Measurements from ENCODE around the gene BCO2. TPM values are rescaled to one million over a fixed set of nuclear protein-coding genes. Genes with fewer than 3 reads are reported as not detected.
"Not testable (repeated sequence)": the region's sequence is repeated elsewhere in the genome, so short reads cannot be mapped to it uniquely, and the experiment has no call there.

The BCO2 gene
- total RNA-seq, 3 donors from 2014 or later, result 3.4 to 10.8 (median 5.2) TPM

DNA sequence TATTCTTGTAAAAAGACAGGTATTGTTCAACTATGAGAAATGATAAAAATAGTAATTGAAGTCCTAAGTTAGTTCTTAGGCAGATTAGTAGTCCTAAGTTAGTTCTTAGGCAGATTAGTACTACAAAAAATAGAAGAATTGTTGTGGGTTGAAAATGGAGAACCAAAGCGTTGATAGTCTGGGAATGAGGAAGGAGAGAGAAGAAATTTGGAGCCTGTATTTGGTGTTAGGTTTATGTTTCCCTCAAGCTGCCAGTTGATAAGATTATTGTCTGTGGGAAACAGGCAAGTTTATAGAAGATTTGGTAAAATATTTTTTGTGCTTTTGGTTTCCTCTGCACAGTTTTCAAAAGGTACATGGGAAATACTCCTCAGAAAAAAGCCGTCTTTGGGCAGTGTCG, 3.6 kb downstream of the BCO2 start:
- Histone ChIP-seq H3K9me3 (no peaks in the 10 kb centered on the region), H3K4me1 (no peaks in the 10 kb centered on the region), H3K4me3 (no peak overlapping the region), H3K36me3 (no peaks in the 10 kb centered on the region), H3K27me3 (no peaks in the 10 kb centered on the region), H3K27ac (no peak overlapping the region)
- no peak for TF ChIP-seq POLR2A (IDR thresholded peaks at IDR 0.05)
- no peak for TF ChIP-seq POLR2AphosphoS5 (IDR thresholded peaks at IDR 0.05)
- TF ChIP-seq, protein P1, sequence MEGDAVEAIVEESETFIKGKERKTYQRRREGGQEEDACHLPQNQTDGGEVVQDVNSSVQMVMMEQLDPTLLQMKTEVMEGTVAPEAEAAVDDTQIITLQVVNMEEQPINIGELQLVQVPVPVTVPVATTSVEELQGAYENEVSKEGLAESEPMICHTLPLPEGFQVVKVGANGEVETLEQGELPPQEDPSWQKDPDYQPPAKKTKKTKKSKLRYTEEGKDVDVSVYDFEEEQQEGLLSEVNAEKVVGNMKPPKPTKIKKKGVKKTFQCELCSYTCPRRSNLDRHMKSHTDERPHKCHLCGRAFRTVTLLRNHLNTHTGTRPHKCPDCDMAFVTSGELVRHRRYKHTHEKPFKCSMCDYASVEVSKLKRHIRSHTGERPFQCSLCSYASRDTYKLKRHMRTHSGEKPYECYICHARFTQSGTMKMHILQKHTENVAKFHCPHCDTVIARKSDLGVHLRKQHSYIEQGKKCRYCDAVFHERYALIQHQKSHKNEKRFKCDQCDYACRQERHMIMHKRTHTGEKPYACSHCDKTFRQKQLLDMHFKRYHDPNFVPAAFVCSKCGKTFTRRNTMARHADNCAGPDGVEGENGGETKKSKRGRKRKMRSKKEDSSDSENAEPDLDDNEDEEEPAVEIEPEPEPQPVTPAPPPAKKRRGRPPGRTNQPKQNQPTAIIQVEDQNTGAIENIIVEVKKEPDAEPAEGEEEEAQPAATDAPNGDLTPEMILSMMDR (IDR thresholded peaks at IDR 0.05), result no peak
- DNase-seq (ENCODE audit: low spot score in 2 of 2), result no peak
- intact Hi-C loops (cut with DNase I; ENCODE audit: low total_unique reads), result no loop called here

DNA sequence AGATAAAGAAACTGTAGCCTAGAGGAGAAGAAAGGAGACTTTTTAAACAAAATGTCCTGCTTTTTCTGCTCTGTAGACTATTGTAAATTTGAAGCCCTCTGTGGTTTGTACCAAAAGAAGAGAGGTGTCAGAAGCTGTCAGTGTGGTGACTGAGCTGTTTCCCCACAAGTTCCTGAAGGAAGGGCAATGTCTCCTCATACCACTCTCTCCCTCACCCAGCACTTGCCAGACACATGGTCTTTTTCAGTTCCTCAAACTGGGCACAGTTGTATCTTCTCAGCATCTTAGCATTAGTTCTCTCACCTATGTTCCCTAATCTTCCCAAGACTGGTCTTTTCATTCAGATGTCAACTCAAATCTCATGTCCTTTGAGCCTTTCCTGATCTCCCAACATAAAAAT, 4.3 kb downstream of the BCO2 start:
- Histone ChIP-seq H3K36me3 (no peaks in the 10 kb centered on the region), H3K27me3 (no peaks in the 10 kb centered on the region), H3K9me3 (no peaks in the 10 kb centered on the region), H3K27ac (no peak overlapping the region), H3K4me3 (no peak overlapping the region), H3K4me1 (no peaks in the 10 kb centered on the region)
- no peak for DNase-seq (ENCODE audit: low spot score in 2 of 2)
- intact Hi-C loops (cut with DNase I; ENCODE audit: low total_unique reads), result no loop called here
- TF ChIP-seq POLR2A (IDR thresholded peaks at IDR 0.05) (no peak), POLR2AphosphoS5 (IDR thresholded peaks at IDR 0.05) (no peak)
- TF ChIP-seq, protein P1 (IDR thresholded peaks at IDR 0.05), result no peak

DNA sequence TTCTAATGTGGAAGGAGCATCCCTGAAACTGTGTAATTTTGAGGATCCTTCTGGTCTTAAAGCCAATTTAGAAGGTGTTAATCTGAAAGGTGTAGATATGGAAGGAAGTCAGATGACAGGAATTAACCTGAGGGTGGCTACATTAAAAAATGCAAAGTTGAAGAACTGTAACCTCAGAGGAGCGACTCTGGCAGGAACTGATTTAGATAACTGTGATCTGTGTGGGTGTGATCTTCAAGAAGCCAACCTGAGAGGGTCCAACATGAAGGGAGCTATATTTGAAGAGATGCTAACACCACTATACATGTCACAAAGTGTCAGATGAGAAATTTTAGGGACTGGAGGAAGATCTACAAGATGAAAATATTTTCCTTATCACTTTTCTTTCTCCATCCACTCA, 7.6 kb downstream of the BCO2 start:
- no peaks in the 10 kb centered on the region for H3K36me3 ChIP-seq
- H3K9me3 ChIP-seq, result no peaks in the 10 kb centered on the region
- TF ChIP-seq, protein P1 (IDR thresholded peaks at IDR 0.05), result no peak
- TF ChIP-seq POLR2A (IDR thresholded peaks at IDR 0.05), result no peak
- no peak for TF ChIP-seq POLR2AphosphoS5 (IDR thresholded peaks at IDR 0.05)
- intact Hi-C loops (cut with DNase I; ENCODE audit: low total_unique reads), result no loop called here
- H3K27ac ChIP-seq, result no peak overlapping the region
- H3K27me3 ChIP-seq, result no peaks in the 10 kb centered on the region
- H3K4me3 ChIP-seq, result no peak overlapping the region
- no peak for DNase-seq (ENCODE audit: low spot score in 2 of 2)
- H3K4me1 ChIP-seq, result no peaks in the 10 kb centered on the region

DNA sequence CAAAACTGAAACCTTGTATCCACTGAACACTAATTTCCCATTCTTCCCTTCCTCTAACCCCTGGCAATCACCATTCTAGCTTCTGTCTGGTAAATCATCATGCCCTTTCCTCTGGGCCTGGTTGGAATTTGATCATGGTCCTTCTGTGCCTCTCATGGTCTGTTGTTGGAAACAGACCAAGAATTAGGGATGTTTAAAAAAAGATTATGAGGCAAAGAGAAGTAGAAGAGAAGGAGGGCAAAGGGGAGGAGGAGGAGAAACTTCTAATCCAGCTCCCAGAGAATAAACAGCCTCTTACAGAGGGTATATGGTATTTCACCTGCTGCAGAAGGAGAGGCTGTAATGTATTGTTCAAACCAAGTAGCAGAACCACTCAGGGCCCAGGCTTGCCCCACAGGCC, 10.6 kb downstream of the BCO2 start:
- Histone ChIP-seq H3K9me3 (no peaks in the 10 kb centered on the region), H3K27ac (no peak overlapping the region), H3K4me1 (no peaks in the 10 kb centered on the region), H3K4me3 (no peak overlapping the region), H3K36me3 (no peaks in the 10 kb centered on the region), H3K27me3 (no peaks in the 10 kb centered on the region)
- intact Hi-C loops (cut with DNase I; ENCODE audit: low total_unique reads), result no loop called here
- TF ChIP-seq, protein P1 (IDR thresholded peaks at IDR 0.05), result no peak
- TF ChIP-seq POLR2A (IDR thresholded peaks at IDR 0.05), result no peak
- TF ChIP-seq POLR2AphosphoS5 (IDR thresholded peaks at IDR 0.05), result no peak
- no peak for DNase-seq (ENCODE audit: low spot score in 2 of 2)

DNA sequence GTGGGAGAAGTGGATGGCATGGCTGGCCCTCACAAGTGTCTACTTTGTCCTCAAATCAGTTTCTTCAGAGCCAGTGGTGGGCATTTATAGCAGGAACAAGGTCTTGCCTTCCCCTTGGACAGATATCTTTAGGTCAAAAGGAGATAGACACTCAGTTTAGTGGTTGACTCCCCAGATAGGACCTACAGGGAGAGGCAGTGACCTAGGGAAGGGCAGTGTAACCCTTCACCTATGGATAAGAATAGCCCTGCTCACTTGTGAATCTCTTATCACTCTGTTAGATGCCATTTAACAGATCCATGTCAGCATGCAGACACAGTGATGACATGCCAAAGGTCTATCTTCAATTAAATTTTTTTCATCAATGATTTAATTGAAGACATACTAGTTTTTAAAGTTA, 11.0 kb downstream of the BCO2 start:
- Histone ChIP-seq H3K9me3 (no peaks in the 10 kb centered on the region), H3K27ac (no peak overlapping the region), H3K4me1 (no peaks in the 10 kb centered on the region), H3K27me3 (no peaks in the 10 kb centered on the region), H3K36me3 (no peaks in the 10 kb centered on the region), H3K4me3 (no peak overlapping the region)
- TF ChIP-seq POLR2AphosphoS5 (IDR thresholded peaks at IDR 0.05), result no peak
- no peak for DNase-seq (ENCODE audit: low spot score in 2 of 2)
- intact Hi-C loops (cut with DNase I; ENCODE audit: low total_unique reads), result no loop called here

DNA sequence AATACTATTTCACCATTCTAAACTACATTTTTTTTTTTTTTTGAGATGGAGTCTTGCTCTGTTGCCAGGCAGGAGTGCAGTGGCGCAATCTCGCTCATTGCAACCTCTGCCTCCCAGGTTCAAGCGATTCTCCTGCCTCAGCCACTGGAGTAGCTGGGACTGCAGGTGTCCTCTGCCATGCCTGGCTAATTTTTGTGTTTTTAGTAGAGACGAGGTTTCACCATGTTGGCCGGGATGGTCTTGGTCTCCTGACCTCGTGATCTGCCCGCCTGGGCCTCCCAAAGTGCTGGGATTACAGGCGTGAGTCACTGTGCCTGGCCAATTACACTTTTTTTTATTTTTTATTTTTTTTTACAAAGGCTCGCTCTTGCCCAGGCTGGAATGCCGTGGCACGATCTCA, 19.8 kb downstream of the BCO2 start:
- H3K36me3 ChIP-seq; H3K4me3 ChIP-seq; H3K27ac ChIP-seq; H3K27me3 ChIP-seq; intact Hi-C loops (cut with DNase I; ENCODE audit: low total_unique reads); DNase-seq (ENCODE audit: low spot score in 2 of 2); H3K4me1 ChIP-seq; H3K9me3 ChIP-seq: not testable (repeated sequence)

All from breast epithelium (tissue), 4 donors.